ENCODE measurements around the gene RABL2B. TPM values are rescaled to one million over a fixed set of nuclear protein-coding genes. Genes with fewer than 3 reads are reported as not detected.
A peak's percentile ranks its signal among the peaks of the same experiment; 100 is the strongest.

Gene RABL2B
- total RNA-seq, 2 donors from 2014 or later, result 15.7 to 26.1 TPM

- Mint-ChIP-seq H3K4me1 (ENCODE audit: low read depth in 2 of 2) (no peaks in the 10 kb centered on the region), H3K9me3 (no peaks in the 10 kb centered on the region), H3K27ac (no peak overlapping the region), H3K27me3 (no peaks in the 10 kb centered on the region), H3K36me3 (no peaks in the 10 kb centered on the region), H3K4me3 (no peak overlapping the region)
- no peak for DNase-seq (ENCODE audit: low spot score)
- ATAC-seq, result no peak
Measured at GRCh38 chr22:50723991-50724390, 59.4 kb downstream of the RABL2B start.

DNA sequence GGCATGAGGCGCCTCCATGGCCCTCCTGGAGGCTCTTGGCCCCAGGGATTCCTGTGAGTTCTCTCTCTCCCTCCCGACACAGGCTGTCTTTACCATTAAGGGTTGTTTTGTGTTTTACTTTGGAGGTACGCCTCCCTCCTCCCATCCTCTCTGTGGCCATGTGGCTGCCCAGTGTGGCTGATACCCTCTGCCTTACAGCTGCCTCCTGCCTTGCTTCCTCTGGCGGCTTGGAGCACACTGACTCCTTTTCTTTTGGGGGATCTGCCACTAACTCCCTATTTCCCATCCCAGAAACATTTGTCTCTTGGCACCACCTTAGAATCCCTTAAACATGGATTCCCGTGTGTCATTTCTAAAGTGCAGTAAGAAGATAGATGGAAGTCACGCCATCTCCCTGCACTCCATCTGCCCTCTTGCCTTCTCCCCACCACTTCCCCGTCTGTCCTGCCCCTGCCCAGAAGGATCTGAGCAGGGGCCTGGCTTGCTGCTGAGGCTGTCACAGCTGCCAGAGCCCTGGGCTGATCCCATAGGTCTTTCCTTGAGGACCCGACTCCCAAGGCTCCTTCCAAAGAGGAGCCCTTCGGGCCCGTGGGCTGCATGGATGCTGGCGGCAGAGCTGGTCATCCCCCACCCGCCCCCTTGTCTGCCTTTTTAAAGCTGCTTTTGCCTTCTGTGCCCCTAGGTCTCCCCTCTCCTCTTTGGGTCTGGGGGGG is 60.6 kb downstream of the RABL2B start:
- Mint-ChIP-seq H3K36me3 (no peaks in the 10 kb centered on the region), H3K4me3 (no peak overlapping the region), H3K27me3 (no peaks in the 10 kb centered on the region), H3K9me3 (no peaks in the 10 kb centered on the region), H3K4me1 (ENCODE audit: low read depth in 2 of 2) (no peaks in the 10 kb centered on the region), H3K27ac (peak overlapping the region in 1 of 2 donors; percentile 38)
- ATAC-seq (no peak), DNase-seq (ENCODE audit: low spot score) (no peak)

DNA sequence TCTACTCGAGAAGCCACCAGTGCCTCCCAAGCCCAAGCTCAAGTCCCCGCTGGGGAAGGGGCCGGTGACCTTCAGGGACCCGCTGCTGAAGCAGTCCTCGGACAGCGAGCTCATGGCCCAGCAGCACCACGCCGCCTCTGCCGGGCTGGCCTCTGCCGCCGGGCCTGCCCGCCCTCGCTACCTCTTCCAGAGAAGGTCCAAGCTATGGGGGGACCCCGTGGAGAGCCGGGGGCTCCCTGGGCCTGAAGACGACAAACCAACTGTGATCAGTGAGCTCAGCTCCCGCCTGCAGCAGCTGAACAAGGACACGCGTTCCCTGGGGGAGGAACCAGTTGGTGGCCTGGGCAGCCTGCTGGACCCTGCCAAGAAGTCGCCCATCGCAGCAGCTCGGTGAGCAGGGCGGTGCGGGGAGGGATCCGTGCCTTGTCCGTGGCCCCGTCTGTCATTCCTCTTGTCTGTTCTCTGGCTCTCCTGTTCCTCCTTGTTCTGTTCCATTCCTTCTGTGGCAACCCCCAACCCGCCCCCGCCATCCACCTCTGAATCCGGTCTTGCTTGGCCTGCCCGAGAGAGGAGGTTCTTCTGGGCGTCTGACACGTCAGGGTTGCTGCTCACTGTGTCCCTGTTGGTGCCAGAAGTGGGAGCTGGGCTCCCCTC is 61.3 kb downstream of the RABL2B start:
- DNase-seq (ENCODE audit: low spot score) (no peak), ATAC-seq (no peak)
- no peak overlapping the region for H3K27ac Mint-ChIP-seq
- no peaks in the 10 kb centered on the region for H3K27me3 Mint-ChIP-seq
- H3K4me3 Mint-ChIP-seq, result no peak overlapping the region
- no peaks in the 10 kb centered on the region for H3K4me1 Mint-ChIP-seq (ENCODE audit: low read depth in 2 of 2)
- no peaks in the 10 kb centered on the region for H3K36me3 Mint-ChIP-seq
- H3K9me3 Mint-ChIP-seq, result no peaks in the 10 kb centered on the region

- no peak for ATAC-seq
Measured at GRCh38 chr22:50721257-50721844, 62.1 kb downstream of the RABL2B start.

DNA sequence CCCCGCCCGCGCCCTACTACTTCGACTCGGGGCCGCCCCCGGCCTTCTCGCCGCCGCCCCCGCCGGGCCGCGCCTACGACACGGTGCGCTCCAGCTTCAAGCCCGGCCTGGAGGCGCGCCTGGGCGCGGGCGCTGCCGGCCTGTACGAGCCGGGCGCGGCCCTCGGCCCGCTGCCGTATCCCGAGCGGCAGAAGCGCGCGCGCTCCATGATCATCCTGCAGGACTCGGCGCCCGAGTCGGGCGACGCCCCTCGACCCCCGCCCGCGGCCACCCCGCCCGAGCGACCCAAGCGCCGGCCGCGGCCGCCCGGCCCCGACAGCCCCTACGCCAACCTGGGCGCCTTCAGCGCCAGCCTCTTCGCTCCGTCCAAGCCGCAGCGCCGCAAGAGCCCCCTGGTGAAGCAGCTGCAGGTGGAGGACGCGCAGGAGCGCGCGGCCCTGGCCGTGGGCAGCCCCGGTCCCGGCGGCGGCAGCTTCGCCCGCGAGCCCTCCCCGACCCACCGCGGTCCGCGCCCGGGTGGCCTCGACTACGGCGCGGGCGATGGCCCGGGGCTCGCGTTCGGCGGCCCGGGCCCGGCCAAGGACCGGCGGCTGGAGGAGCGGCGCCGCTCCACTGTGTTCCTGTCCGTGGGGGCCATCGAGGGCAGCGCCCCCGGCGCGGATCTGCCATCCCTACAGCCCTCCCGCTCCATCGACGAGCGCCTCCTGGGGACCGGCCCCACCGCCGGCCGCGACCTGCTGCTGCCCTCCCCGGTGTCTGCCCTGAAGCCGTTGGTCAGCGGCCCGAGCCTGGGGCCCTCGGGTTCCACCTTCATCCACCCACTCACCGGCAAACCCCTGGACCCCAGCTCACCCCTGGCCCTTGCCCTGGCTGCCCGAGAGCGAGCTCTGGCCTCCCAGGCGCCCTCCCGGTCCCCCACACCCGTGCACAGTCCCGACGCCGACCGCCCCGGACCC is 62.9 kb downstream of the RABL2B start:
- H3K9me3 Mint-ChIP-seq, result no peaks in the 10 kb centered on the region
- H3K36me3 Mint-ChIP-seq, result no peaks in the 10 kb centered on the region
- ATAC-seq (no peak), DNase-seq (ENCODE audit: low spot score) (no peak)
- no peak overlapping the region for H3K27ac Mint-ChIP-seq
- no peak overlapping the region for H3K4me3 Mint-ChIP-seq
- no peaks in the 10 kb centered on the region for H3K4me1 Mint-ChIP-seq (ENCODE audit: low read depth in 2 of 2)
- H3K27me3 Mint-ChIP-seq, result peaks cover 0 to 6% of the 10 kb centered on the region in 2 donors

More at GRCh38 chr22:50721257-50721844, 62.1 kb downstream of the RABL2B start:
- no peaks in the 10 kb centered on the region for H3K36me3 Mint-ChIP-seq
- H3K4me1 Mint-ChIP-seq (ENCODE audit: low read depth in 2 of 2), result no peaks in the 10 kb centered on the region
- H3K27me3 Mint-ChIP-seq, result peaks cover 0 to 4% of the 10 kb centered on the region in 2 donors
- DNase-seq (ENCODE audit: low spot score), result no peak
- no peaks in the 10 kb centered on the region for H3K9me3 Mint-ChIP-seq
- H3K27ac Mint-ChIP-seq, result no peak overlapping the region
- no peak overlapping the region for H3K4me3 Mint-ChIP-seq

- H3K4me3 Mint-ChIP-seq, result no peak overlapping the region
- H3K36me3 Mint-ChIP-seq, result no peaks in the 10 kb centered on the region
- peaks cover 0 to 6% of the 10 kb centered on the region in 2 donors for H3K27me3 Mint-ChIP-seq
- H3K9me3 Mint-ChIP-seq, result no peaks in the 10 kb centered on the region
- DNase-seq (ENCODE audit: low spot score), result no peak
- ATAC-seq, result no peak
- H3K27ac Mint-ChIP-seq, result no peak overlapping the region
- H3K4me1 Mint-ChIP-seq (ENCODE audit: low read depth in 2 of 2), result no peaks in the 10 kb centered on the region
Measured at GRCh38 chr22:50719814-50720300, 63.6 kb downstream of the RABL2B start.

- Mint-ChIP-seq H3K27me3 (peaks cover 0 to 6% of the 10 kb centered on the region in 2 donors), H3K4me3 (no peak overlapping the region), H3K9me3 (no peaks in the 10 kb centered on the region), H3K27ac (no peak overlapping the region), H3K36me3 (no peaks in the 10 kb centered on the region), H3K4me1 (ENCODE audit: low read depth in 2 of 2) (no peaks in the 10 kb centered on the region)
- ATAC-seq, result no peak
- DNase-seq (ENCODE audit: low spot score), result no peak
Measured at GRCh38 chr22:50718352-50718709, 65.1 kb downstream of the RABL2B start.

DNA sequence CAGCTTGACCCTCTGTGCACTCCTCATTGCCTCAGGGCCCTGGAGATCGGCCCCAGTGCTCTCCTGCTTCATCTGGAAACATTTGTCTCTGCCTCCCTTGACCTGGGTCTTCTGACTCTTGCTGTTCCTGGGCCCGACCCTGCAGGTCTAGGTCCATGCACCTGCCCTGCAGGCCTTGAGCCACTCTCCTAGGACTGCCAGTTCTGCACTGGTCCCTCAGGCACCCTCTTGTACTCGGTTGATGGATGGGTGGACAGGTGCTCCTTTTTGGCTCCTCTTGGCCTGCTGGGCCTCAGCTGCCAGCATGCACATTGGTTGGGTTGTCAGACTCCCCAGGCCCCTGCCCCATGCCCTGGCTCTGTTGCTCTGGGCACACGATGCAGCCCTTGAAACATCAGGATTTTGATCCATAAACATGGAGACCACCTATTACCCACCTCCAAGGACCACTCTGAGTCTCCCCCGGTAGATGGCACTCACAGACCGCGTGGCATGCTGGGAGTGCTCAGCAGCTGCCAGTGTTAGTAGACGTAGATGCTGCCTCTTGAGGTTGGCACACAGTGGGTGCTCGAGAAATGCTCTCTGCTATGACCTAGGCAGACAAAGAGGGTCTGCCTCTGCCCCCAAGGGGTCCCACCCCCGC is 65.6 kb downstream of the RABL2B start:
- ATAC-seq (no peak), DNase-seq (ENCODE audit: low spot score) (no peak)
- Mint-ChIP-seq H3K9me3 (no peaks in the 10 kb centered on the region), H3K27me3 (peaks cover 0 to 6% of the 10 kb centered on the region in 2 donors), H3K4me3 (no peak overlapping the region), H3K4me1 (ENCODE audit: low read depth in 2 of 2) (no peaks in the 10 kb centered on the region), H3K36me3 (no peaks in the 10 kb centered on the region), H3K27ac (no peak overlapping the region)

Other genes with a start within 250 kb of the RABL2B start
- 10 to 100 TPM in 1 of 2 donors, 1 to 10 TPM in 1; 6.5 to 15.2 TPM for gene KLHDC7B, start 237.7 kb downstream of the RABL2B start, total RNA-seq
- gene SYCE3, start 220.7 kb downstream of the RABL2B start, total RNA-seq, result not detected
- 100 to 1,000 TPM in 1 of 2 donors, 10 to 100 TPM in 1; 40.3 to 102 TPM for gene CPT1B, start 205.2 kb downstream of the RABL2B start, total RNA-seq
- gene CHKB, start 200.8 kb downstream of the RABL2B start, total RNA-seq, result 100 to 1,000 TPM; 120 to 130 TPM
- under 1 TPM; 0.08 to 0.21 TPM for gene MAPK8IP2, start 182.8 kb downstream of the RABL2B start, total RNA-seq
- gene ARSA, start 155.5 kb downstream of the RABL2B start, total RNA-seq, result 10 to 100 TPM; 35.7 to 38.9 TPM
- gene SHANK3, start 110.8 kb downstream of the RABL2B start, total RNA-seq, result not detected
- gene ACR, start 45.4 kb downstream of the RABL2B start, total RNA-seq, result not detected

All from natural killer cell treated with Interleukin-12 subunit alpha and Interleukin-12 subunit beta and Interleukin-15 and Interleukin-18, amount 100 ng/mL, for 72 hours (primary cell).